Small intestine (tissue), 7 donors: ENCODE results near the gene PCAT7. TPM values are rescaled to one million over a fixed set of nuclear protein-coding genes. Genes with fewer than 3 reads are reported as not detected.

Experiments used
- DNase-seq, 2 donors: peaks; one replicate each; pipeline versions ENCODE4 v3.0.0 to v3.0.0-alpha.2; 2013
- FAIRE-seq: peaks from 2 replicates; lab custom pipeline; 2012; peaks lifted over from hg19 to GRCh38; lab: Jason Lieb, UNC
- H3K27ac ChIP-seq, 3 donors: one replicate each; pipeline ENCODE4 v1.5.1; 2013; ENCODE audit warnings: low read length in 2 of 3, mild to moderate bottlenecking in 2 of 3, control low read depth in 1 of 3, inconsistent platforms in 1 of 3, low read depth in 1 of 3, moderate library complexity in 1 of 3
- H3K27me3 ChIP-seq, 3 donors: one replicate each; pipeline ENCODE4 v1.6.1; 2013; ENCODE audit warnings: low read length in 3 of 3, inconsistent platforms in 1 of 3; ENCODE audit not compliant: control insufficient read depth in 3 of 3, insufficient read depth in 3 of 3
- H3K36me3 ChIP-seq, 3 donors: one replicate each; pipeline ENCODE4 v1.6.1; 2013; ENCODE audit warnings: low read length in 3 of 3, inconsistent platforms in 1 of 3, low read depth in 1 of 3, mild to moderate bottlenecking in 1 of 3, moderate library complexity in 1 of 3; ENCODE audit not compliant: control insufficient read depth in 3 of 3, insufficient read depth in 2 of 3
- H3K4me1 ChIP-seq, 3 donors: one replicate each; pipeline ENCODE4 v1.6.1; 2013; ENCODE audit warnings: low read length in 2 of 3, inconsistent platforms in 1 of 3, low read depth in 1 of 3, mild to moderate bottlenecking in 1 of 3, moderate library complexity in 1 of 3; ENCODE audit not compliant: control insufficient read depth in 3 of 3, insufficient read depth in 2 of 3
- H3K4me3 ChIP-seq, 3 donors: one replicate each; pipeline ENCODE4 v1.5.1; 2013; ENCODE audit warnings: low read length in 3 of 3, control low read depth in 1 of 3, inconsistent platforms in 1 of 3, low read depth in 1 of 3, mild to moderate bottlenecking in 1 of 3, moderate library complexity in 1 of 3
- H3K9me3 ChIP-seq, 2 donors: one replicate each; pipeline ENCODE4 v1.6.1; 2013; ENCODE audit warnings: low read depth in 1 of 2, low read length in 1 of 2; ENCODE audit not compliant: control insufficient read depth in 2 of 2, insufficient read depth in 1 of 2
- WGBS, 3 donors: extraction: QIAGEN DNeasy Blood & Tissue Kit; methylation state at CpG; one replicate each; pipeline ENCODE4 v1.1.7; 2013; 5-methylcytosine and 5-hydroxymethylcytosine counted together
- polyA plus RNA-seq, 4 donors: library from polyadenylated mRNA; stranded (reverse) in 3 of 4; unstranded in 1 of 4; fragments of 200-250 nt in 3 of 4; fragments of 120-200 nt in 1 of 4; gene quantifications; one replicate each; pipeline versions ENCODE4 v1.2.1 to v1.2.3, GENCODE V29; 2013
- donor health status: healthy with polysubstance abuse.
- donor health status: control.
- donor health status: control.
- donor health status: Bipolar disorder and iron deficiency.
- donor health status: healthy.

The PCAT7 gene
- polyA plus RNA-seq, 4 donors: 0.42 to 2.0 (median 0.58) TPM

- no peak for FAIRE-seq
- 88 to 94% (median 94%) methylated on average over 7 of the region's 7 CpGs for WGBS, 3 donors
These were observed 29.4 kb upstream of the PCAT7 start for GRCh38 chr9:94525396-94526035.

GRCh38 chr9:94526271-94526670 is 28.6 kb upstream of the PCAT7 start:
- H3K4me1 ChIP-seq: no peaks in the 10 kb centered on the region
- H3K27me3 ChIP-seq: no peaks in the 10 kb centered on the region
- 92 to 100% (median 100%) methylated on average over 1 of the region's 1 CpG for WGBS, 3 donors
- FAIRE-seq (no peak), DNase-seq (no peak)
- no peak overlapping the region for H3K4me3 ChIP-seq
- no peaks in the 10 kb centered on the region for H3K36me3 ChIP-seq
- H3K9me3 ChIP-seq: peaks cover 0 to 2% of the 10 kb centered on the region in 2 donors
- no peak overlapping the region for H3K27ac ChIP-seq

More at GRCh38 chr9:94525396-94526035, 29.4 kb upstream of the PCAT7 start:
- no peaks in the 10 kb centered on the region for H3K4me1 ChIP-seq
- H3K27me3 ChIP-seq: no peaks in the 10 kb centered on the region
- no peak overlapping the region for H3K4me3 ChIP-seq
- H3K36me3 ChIP-seq: no peaks in the 10 kb centered on the region
- no peak for DNase-seq
- no peak overlapping the region for H3K27ac ChIP-seq
- peaks cover 0 to 2% of the 10 kb centered on the region in 2 donors for H3K9me3 ChIP-seq

GRCh38 chr9:94526951-94527350 is 27.9 kb upstream of the PCAT7 start:
- Histone ChIP-seq H3K36me3 (no peaks in the 10 kb centered on the region), H3K4me3 (no peak overlapping the region), H3K27ac (no peak overlapping the region), H3K9me3 (peaks cover 0 to 2% of the 10 kb centered on the region in 2 donors), H3K4me1 (no peaks in the 10 kb centered on the region), H3K27me3 (no peaks in the 10 kb centered on the region)
- DNase-seq: no peak
- WGBS, 3 donors: 69 to 87% (median 73%) methylated on average over 1 of the region's 1 CpG
- FAIRE-seq: no peak

GRCh38 chr9:94528886-94529285 is 26.0 kb upstream of the PCAT7 start:
- Histone ChIP-seq H3K27ac (no peak overlapping the region), H3K27me3 (no peaks in the 10 kb centered on the region), H3K4me3 (no peak overlapping the region), H3K9me3 (peaks cover 0 to 2% of the 10 kb centered on the region in 2 donors), H3K4me1 (peaks cover 0 to 4% (median 1%) of the 10 kb centered on the region in 3 donors), H3K36me3 (no peaks in the 10 kb centered on the region)
- DNase-seq (no peak), FAIRE-seq (no peak)
- 91 to 99% (median 94%) methylated on average over 4 of the region's 4 CpGs for WGBS, 3 donors

- DNase-seq: peak; percentile 91 to 93
These were observed 21.7 kb upstream of the PCAT7 start for GRCh38 chr9:94533155-94533554.

GRCh38 chr9:94533601-94534000 is 21.3 kb upstream of the PCAT7 start:
- H3K4me3 ChIP-seq: no peak overlapping the region
- FAIRE-seq (no peak), DNase-seq (peak in 1 of 2 donors; percentile 6)
- H3K36me3 ChIP-seq: no peaks in the 10 kb centered on the region
- peaks cover 0 to 5% (median 2%) of the 10 kb centered on the region in 3 donors for H3K4me1 ChIP-seq
- no peaks in the 10 kb centered on the region for H3K9me3 ChIP-seq
- WGBS, 3 donors: 24 to 69% (median 48%) methylated on average over 10 of the region's 10 CpGs
- no peaks in the 10 kb centered on the region for H3K27me3 ChIP-seq
- H3K27ac ChIP-seq: peak overlapping the region in 2 of 3 donors; percentile 21 to 71

More at GRCh38 chr9:94533155-94533554, 21.7 kb upstream of the PCAT7 start:
- 19 to 59% (median 38%) methylated on average over 1 of the region's 1 CpG for WGBS, 3 donors
- Histone ChIP-seq H3K36me3 (no peaks in the 10 kb centered on the region), H3K9me3 (no peaks in the 10 kb centered on the region), H3K27me3 (no peaks in the 10 kb centered on the region), H3K4me3 (no peak overlapping the region), H3K4me1 (peaks cover 0 to 5% (median 2%) of the 10 kb centered on the region in 3 donors), H3K27ac (no peak overlapping the region)
- no peak for FAIRE-seq

GRCh38 chr9:94534901-94535300 is 20.0 kb upstream of the PCAT7 start:
- H3K4me3 ChIP-seq: no peak overlapping the region
- no peak for FAIRE-seq
- 73 to 75% (median 74%) methylated on average over 4 of the region's 4 CpGs for WGBS, 3 donors
- DNase-seq: no peak
- H3K27me3 ChIP-seq: no peaks in the 10 kb centered on the region
- H3K9me3 ChIP-seq: no peaks in the 10 kb centered on the region
- H3K4me1 ChIP-seq: peaks cover 0 to 5% (median 3%) of the 10 kb centered on the region in 3 donors
- H3K36me3 ChIP-seq: no peaks in the 10 kb centered on the region
- H3K27ac ChIP-seq: no peak overlapping the region

GRCh38 chr9:94538908-94539307 is 16.0 kb upstream of the PCAT7 start:
- Histone ChIP-seq H3K9me3 (no peaks in the 10 kb centered on the region), H3K36me3 (no peaks in the 10 kb centered on the region), H3K27me3 (no peaks in the 10 kb centered on the region), H3K4me1 (peaks cover 0 to 2% (median under 1%) of the 10 kb centered on the region in 3 donors), H3K27ac (no peak overlapping the region), H3K4me3 (no peak overlapping the region)
- FAIRE-seq (no peak), DNase-seq (no peak)
- 85 to 92% (median 90%) methylated on average over 4 of the region's 4 CpGs for WGBS, 3 donors
